DOHH2 (cell line): Measurements from ENCODE around the gene C2CD4D.

Experiments
- CTCF ChIP-seq: fragments of 200-600 bp; sonication (generic); IDR thresholded peaks from one replicate; pipeline ENCODE4 v1.5.1; 2014; ENCODE audit warnings: antibody characterized with exemption, mild to moderate bottlenecking, low read depth, low read length; ENCODE audit not compliant: poor library complexity, severe bottlenecking
- EZH2phosphoT487 ChIP-seq: fragments of 200-600 bp; sonication (generic); IDR thresholded peaks from 2 replicates; pipeline ENCODE4 v1.6.1; 2017; ENCODE audit warnings: borderline replicate concordance, mild to moderate bottlenecking, antibody characterized with exemption, low read length, moderate library complexity, mixed read lengths

- no peak for TF ChIP-seq CTCF
- TF ChIP-seq EZH2phosphoT487: no peak
Observed at GRCh38 chr1:151862604-151863003, 23.0 kb upstream of the C2CD4D start.
